ENCODE data around the gene TMEM200C.

GRCh38 chr18:5942591-5942990 is 47.3 kb upstream of the TMEM200C start:
- TF ChIP-seq POLR2A (IDR thresholded peaks at IDR 0.05), result no peak
- TF ChIP-seq CTCF (IDR thresholded peaks at IDR 0.05), result no peak
